BLaER1 treated with 17β-estradiol and CSF1 and Interleukin-3, amounts not matched to agents 10 nM and 100 nM (cell line): ENCODE measurements around the gene MTA3.
A peak's percentile ranks its signal among the peaks of the same experiment; 100 is the strongest.

Experiments
- H3K27ac ChIP-seq, 11 experiments: shearing (Covaris generic); formaldehyde crosslinking; 2 replicates each; pipeline ENCODE4 v1.8.1; 2022
- H3K27me3 ChIP-seq, 11 experiments: shearing (Covaris generic); formaldehyde crosslinking; 2 replicates each; pipeline ENCODE4 v1.8.1; 2022
- H3K36me3 ChIP-seq, 11 experiments: shearing (Covaris generic); formaldehyde crosslinking; 2 replicates each; pipeline ENCODE4 v1.8.1; 2022
- H3K4me1 ChIP-seq, 10 experiments: shearing (Covaris generic); formaldehyde crosslinking; 2 replicates each; pipeline ENCODE4 v1.8.1; 2022
- H3K4me2 ChIP-seq, 11 experiments: shearing (Covaris generic); formaldehyde crosslinking; 2 replicates each; pipeline ENCODE4 v1.8.1; 2022
- H3K4me3 ChIP-seq, 10 experiments: shearing (Covaris generic); formaldehyde crosslinking; 2 replicates each; pipeline ENCODE4 v1.8.1; 2022
- H3K9ac ChIP-seq, 11 experiments: shearing (Covaris generic); formaldehyde crosslinking; 2 replicates each; pipeline ENCODE4 v1.8.1; 2022
- H3K9me3 ChIP-seq, 11 experiments: shearing (Covaris generic); formaldehyde crosslinking; replicated peaks in 1 of 11; 2 replicates each; pipeline ENCODE4 v1.8.1; 2022
- H4K20me1 ChIP-seq, 11 experiments: shearing (Covaris generic); formaldehyde crosslinking; 2 replicates each; pipeline ENCODE4 v1.8.1; 2022
- Cebpa-rat ChIP-seq, 11 experiments: shearing (Covaris generic); IDR thresholded peaks; 2 replicates each; pipeline ENCODE4 v1.8.1; 2022

MTA3 gene

DNA sequence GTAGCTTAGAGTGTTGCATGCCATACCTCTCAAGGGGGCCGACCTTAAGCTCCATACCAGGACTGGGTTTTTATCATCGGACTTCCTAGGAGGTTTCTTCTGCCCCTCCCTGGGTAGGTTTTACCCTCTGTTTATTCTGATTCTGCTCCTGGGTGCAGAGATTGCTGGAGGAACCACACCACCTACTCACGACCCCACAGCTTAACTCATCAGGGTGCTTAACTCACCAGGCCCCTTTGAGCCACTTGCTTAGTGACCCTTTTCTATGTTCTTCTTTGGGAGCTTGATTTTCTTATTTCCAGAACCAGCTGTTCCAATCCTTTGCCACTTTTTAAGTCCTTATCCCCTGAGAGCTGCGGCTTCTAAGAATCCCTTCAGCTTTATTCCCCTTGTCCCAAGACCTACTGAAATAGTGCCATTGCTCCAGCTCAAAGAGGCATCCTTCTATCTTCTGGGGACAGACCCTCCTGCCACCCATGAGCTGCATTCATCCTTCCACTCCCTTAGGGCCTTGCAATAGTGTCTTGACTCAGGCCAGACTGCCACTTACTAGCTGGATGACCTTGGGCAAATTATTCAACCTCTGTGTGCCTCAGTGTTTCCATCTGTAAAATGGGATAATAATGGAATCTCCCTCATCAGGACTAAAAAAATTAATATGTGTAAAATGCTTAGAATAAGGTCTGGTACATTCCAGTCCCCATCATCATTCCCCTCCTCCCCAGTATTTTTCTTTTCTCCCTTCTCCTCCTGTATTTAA lies 189.7 kb downstream of the MTA3 start:
- H4K20me1 ChIP-seq: peaks cover 0 to 39% (median 0%) of the 10 kb centered on the region in 11 experiments; a peak in 2 of 22 replicates
- H3K27ac ChIP-seq: peak overlapping the region in 4 of 11 experiments; percentile 11 to 95 (median 94); a peak in 4 of 22 replicates
- peaks cover 0 to 35% (median 0%) of the 10 kb centered on the region in 11 experiments; a peak in 4 of 22 replicates for H3K27me3 ChIP-seq
- H3K36me3 ChIP-seq: peaks cover 0 to 14% (median 0%) of the 10 kb centered on the region in 11 experiments; a peak in 6 of 22 replicates
- H3K4me1 ChIP-seq: peaks cover 46 to 68% (median 53%) of the 10 kb centered on the region in 10 experiments
- H3K9ac ChIP-seq: no peak overlapping the region
- no peaks in the 10 kb centered on the region for H3K9me3 ChIP-seq
- H3K4me3 ChIP-seq: no peak overlapping the region
- TF ChIP-seq Cebpa-rat (IDR thresholded peaks at IDR 0.05): no peak
- peak overlapping the region in 4 of 11 experiments; percentile 13 to 87 (median 84); a peak in 3 of 22 replicates for H3K4me2 ChIP-seq

DNA sequence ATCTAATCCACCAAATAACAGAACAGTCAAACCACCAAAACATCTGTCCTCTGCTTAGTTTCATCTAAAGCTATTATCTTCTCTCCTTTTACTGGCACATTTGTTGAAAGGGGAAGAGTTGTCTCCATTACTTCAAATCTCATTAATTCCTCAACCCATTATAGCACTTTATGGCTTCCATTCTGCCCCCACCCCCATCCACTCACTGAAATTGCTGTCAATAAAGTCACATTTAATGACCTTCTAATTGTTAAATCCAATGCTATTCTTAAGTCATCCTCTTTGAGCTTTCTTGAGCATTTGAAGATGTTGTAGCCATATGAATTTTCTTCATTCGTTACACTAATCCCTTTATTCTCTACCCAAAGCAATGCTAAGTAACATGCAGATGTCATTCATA lies 190.3 kb downstream of the MTA3 start:
- TF ChIP-seq Cebpa-rat (IDR thresholded peaks at IDR 0.05): no peak
- H3K4me1 ChIP-seq: peaks cover 44 to 68% (median 52%) of the 10 kb centered on the region in 10 experiments
- no peak overlapping the region for H3K4me3 ChIP-seq
- peaks cover 0 to 30% (median 0%) of the 10 kb centered on the region in 11 experiments; a peak in 4 of 22 replicates for H3K27me3 ChIP-seq
- H3K36me3 ChIP-seq: peaks cover 0 to 14% (median 0%) of the 10 kb centered on the region in 11 experiments; a peak in 6 of 22 replicates
- no peak overlapping the region for H3K27ac ChIP-seq
- H3K9ac ChIP-seq: no peak overlapping the region
- no peak overlapping the region for H3K4me2 ChIP-seq
- H4K20me1 ChIP-seq: peaks cover 0 to 35% (median 0%) of the 10 kb centered on the region in 11 experiments; a peak in 2 of 22 replicates
- H3K9me3 ChIP-seq: no peaks in the 10 kb centered on the region

DNA sequence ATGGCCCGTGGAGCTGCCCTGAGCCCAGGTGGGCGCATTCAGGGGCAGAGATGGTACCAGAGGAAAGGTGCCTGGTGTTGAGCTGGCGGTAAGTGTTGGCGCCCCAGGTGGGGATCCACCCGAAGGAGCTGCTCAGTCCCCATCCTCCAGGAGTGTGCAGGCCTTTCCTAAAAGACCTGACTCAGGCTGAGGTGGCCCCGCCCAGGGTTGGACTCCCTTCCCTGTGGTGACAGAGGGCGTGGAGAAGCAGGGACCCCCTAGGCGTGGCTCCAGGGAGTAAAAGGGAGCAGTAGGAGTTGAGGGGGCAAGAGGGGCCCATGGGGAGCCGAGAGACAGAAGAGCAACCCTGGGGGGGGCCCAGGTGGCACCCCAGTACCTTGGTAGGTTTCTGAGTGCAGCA lies 193.1 kb downstream of the MTA3 start:
- Histone ChIP-seq H3K4me3 (no peak overlapping the region), H3K27ac (peak overlapping the region in 3 of 11 experiments; percentile 9 to 85 (median 40); a peak in 3 of 22 replicates), H3K4me2 (peak overlapping the region in 2 of 11 experiments; percentile 18 to 37; a peak in 3 of 22 replicates), H3K27me3 (peaks cover 0 to 8% (median 0%) of the 10 kb centered on the region in 11 experiments; a peak in 1 of 22 replicates), H3K9me3 (no peaks in the 10 kb centered on the region), H3K9ac (no peak overlapping the region), H4K20me1 (peaks cover 0 to 7% (median 0%) of the 10 kb centered on the region in 11 experiments; a peak in 1 of 22 replicates), H3K36me3 (peaks cover 0 to 14% (median 0%) of the 10 kb centered on the region in 11 experiments; a peak in 6 of 22 replicates), H3K4me1 (peaks cover 23 to 63% (median 38%) of the 10 kb centered on the region in 10 experiments)
- TF ChIP-seq Cebpa-rat (IDR thresholded peaks at IDR 0.05): no peak

DNA sequence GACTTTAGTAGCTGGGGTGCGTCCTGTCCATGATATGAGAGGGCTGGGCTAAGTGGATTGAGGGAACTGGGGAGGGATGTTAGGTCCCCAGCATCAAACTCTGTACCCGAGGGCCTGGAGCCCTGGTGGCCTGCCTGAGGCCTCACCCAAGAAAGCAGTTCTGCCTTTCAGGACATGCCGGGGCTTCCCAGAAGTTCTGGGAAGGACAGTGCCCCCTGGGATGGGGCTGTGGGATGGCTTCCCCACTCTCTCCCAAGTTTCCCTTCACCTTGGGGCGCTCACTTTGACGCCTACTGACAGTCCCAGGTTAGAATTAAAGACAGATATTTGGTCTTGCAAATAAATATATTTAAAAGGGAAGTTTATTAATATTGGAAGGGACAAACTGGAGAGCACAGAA lies 193.7 kb downstream of the MTA3 start:
- Histone ChIP-seq H3K27me3 (0 out of 22 replicates have a peak, but pooled peaks cover 0 to 2% (median 0%) of the 10 kb centered on the region in 11 experiments), H3K4me3 (no peak overlapping the region), H3K9me3 (no peaks in the 10 kb centered on the region), H3K9ac (no peak overlapping the region), H3K4me1 (peaks cover 17 to 62% (median 32%) of the 10 kb centered on the region in 10 experiments), H4K20me1 (peaks cover 0 to 1% (median 0%) of the 10 kb centered on the region in 11 experiments; a peak in 1 of 22 replicates), H3K36me3 (peaks cover 0 to 14% (median 0%) of the 10 kb centered on the region in 11 experiments; a peak in 6 of 22 replicates), H3K4me2 (peak overlapping the region in 2 of 11 experiments; percentile 79 to 83; a peak in 2 of 22 replicates), H3K27ac (peak overlapping the region in 3 of 11 experiments; percentile 9 to 85 (median 83); a peak in 4 of 22 replicates)
- no peak for TF ChIP-seq Cebpa-rat (IDR thresholded peaks at IDR 0.05)

DNA sequence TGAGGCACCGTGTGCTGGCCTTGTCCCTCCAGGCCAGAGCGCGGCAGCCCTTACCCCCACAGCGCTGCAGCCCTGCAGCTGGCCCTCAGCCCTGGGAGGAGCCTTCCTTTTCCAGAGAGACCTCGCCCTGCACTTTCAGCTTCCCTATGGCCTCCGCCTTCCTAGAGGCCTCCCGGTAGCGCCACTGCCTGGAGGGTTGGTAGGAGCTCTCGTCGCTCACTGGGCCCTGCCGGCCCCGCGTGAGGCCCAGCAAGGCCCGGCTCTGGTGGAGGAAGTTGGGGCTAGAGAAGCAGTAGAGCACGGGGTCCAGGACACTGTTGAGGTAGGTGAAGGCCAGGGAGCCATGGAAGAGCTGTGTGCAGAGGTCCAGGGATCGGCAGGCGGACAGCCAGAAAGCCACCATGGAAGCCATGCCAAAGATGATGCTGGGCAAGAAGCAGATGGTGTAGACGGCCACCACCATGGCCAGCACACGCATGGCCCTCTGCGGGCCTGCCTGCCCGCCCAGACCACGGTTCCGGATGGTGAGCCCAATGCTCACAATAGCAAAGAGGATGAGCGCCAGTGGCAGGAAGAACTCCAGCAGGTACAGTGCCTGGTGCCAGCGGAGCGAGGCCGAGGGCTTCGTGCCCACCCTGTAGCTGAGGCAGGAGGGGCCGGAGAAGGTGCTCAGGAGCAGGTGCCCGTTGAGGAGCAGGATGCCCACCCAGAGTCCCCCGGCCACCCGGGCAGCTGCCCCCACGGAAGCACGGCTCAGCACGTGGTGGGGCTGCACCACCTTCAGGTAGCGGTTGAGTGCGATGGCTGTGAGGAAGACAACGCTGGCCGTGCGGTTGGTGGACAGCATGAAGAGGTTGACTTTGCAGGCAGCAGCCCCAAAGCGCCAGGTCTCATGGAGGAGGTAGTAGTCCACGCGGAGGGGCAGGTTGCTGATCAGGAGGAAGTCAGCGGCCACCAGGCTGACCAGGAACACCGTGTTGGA lies 194.7 kb downstream of the MTA3 start:
- Histone ChIP-seq H3K9me3 (no peaks in the 10 kb centered on the region), H4K20me1 (no peaks in the 10 kb centered on the region), H3K27me3 (no peaks in the 10 kb centered on the region), H3K4me3 (no peak overlapping the region), H3K9ac (peak overlapping the region in 3 of 11 experiments; percentile 15 to 44 (median 38); a peak in 3 of 22 replicates), H3K27ac (peak overlapping the region in 8 of 11 experiments; percentile 23 to 85 (median 64); a peak in 13 of 22 replicates), H3K4me2 (peak overlapping the region in 8 of 11 experiments; percentile 15 to 83 (median 61); a peak in 13 of 22 replicates), H3K36me3 (peaks cover 0 to 12% (median 0%) of the 10 kb centered on the region in 11 experiments; a peak in 6 of 22 replicates), H3K4me1 (peaks cover 7 to 58% (median 27%) of the 10 kb centered on the region in 10 experiments; a peak in 18 of 20 replicates)
- TF ChIP-seq Cebpa-rat (IDR thresholded peaks at IDR 0.05): no peak

DNA sequence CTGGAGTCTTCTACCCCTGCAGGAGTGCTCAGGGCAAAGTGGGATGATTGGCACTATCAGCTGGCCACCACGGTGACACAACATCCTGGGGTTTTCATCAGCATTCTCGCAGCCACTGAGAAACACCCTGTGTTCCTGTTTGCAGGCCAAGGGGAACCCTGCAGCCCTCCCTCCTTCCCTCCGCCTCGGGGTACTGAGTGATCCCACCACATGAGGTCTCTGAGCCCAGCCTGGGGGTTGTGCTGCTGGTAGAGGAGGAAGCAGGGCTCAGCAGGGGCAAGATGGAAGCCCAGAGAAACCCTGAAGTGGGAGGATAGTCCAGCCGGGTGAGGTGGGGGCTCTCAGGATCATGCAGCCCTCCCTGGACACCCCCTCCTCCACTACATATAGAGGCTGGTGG lies 195.7 kb downstream of the MTA3 start, which contains the start of gene OXER1:
OXER1 (minus strand) TSS at position 40 of the 400 bp plus-strand sequence. CDS start 73 bp downstream, outside the sequence.
- H3K27ac ChIP-seq: peak within 1 kb of the TSS in 8 of 11 experiments; percentile 29 to 85 (median 64); a peak in 14 of 22 replicates
- H3K4me2 ChIP-seq: peak within 1 kb of the TSS in 9 of 11 experiments; percentile 15 to 83 (median 52); a peak in 15 of 22 replicates
- no peaks in the 10 kb centered on the region for H4K20me1 ChIP-seq
- TF ChIP-seq Cebpa-rat (IDR thresholded peaks at IDR 0.05): peak in 3 of 11 experiments; percentile 7 to 55 (median 44); a peak in 2 of 22 replicates
- peaks cover 7 to 67% (median 28%) of the 10 kb centered on the region in 10 experiments; a peak in 18 of 20 replicates for H3K4me1 ChIP-seq
- peak within 1 kb of the TSS in 4 of 11 experiments; percentile 11 to 59 (median 50); a peak in 9 of 22 replicates for H3K9ac ChIP-seq
- H3K9me3 ChIP-seq: no peaks in the 10 kb centered on the region
- no peaks in the 10 kb centered on the region for H3K27me3 ChIP-seq
- peaks cover 0 to 12% (median 0%) of the 10 kb centered on the region in 11 experiments; a peak in 6 of 22 replicates for H3K36me3 ChIP-seq
- H3K4me3 ChIP-seq: no peak within 1 kb of the TSS

DNA sequence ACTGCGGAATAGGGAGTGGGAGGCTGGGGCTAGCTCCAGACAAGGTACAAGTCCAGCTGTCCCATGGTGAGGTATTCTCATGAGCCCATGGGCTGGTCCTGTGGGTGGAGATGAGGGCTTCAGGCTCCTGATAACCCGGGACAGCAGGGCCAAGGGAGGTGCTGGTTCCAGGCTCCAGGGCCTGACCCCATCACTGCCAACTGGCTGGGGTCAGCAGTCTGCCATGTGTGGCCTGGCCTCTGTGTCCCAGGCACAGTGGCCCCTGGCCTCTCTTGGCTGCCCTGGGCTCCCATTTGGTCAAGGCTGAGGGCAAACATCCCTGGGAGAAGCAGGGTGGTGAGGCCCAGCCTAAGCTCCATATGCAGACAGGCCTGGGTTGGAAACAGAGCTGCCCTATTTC lies 196.5 kb downstream of the MTA3 start:
- peaks cover 0 to 12% (median 0%) of the 10 kb centered on the region in 11 experiments; a peak in 6 of 22 replicates for H3K36me3 ChIP-seq
- H3K27me3 ChIP-seq: no peaks in the 10 kb centered on the region
- peak overlapping the region in 7 of 11 experiments; percentile 52 to 85 (median 68); a peak in 11 of 22 replicates for H3K27ac ChIP-seq
- peaks cover 7 to 67% (median 28%) of the 10 kb centered on the region in 10 experiments; a peak in 18 of 20 replicates for H3K4me1 ChIP-seq
- no peaks in the 10 kb centered on the region for H3K9me3 ChIP-seq
- H4K20me1 ChIP-seq: no peaks in the 10 kb centered on the region
- peak overlapping the region in 5 of 11 experiments; percentile 52 to 83 (median 74); a peak in 6 of 22 replicates for H3K4me2 ChIP-seq
- peak overlapping the region in 4 of 11 experiments; percentile 11 to 59 (median 50); a peak in 4 of 22 replicates for H3K9ac ChIP-seq
- no peak overlapping the region for H3K4me3 ChIP-seq
- TF ChIP-seq Cebpa-rat (IDR thresholded peaks at IDR 0.05): no peak
